ENCODE measurements around the gene MYG1.
A peak's percentile ranks its signal among the peaks of the same experiment; 100 is the strongest.

The MYG1 gene

GRCh38 chr12:53299101-53299453, 418 bp upstream of the MYG1 start:
- Histone ChIP-seq H3K27me3 (no peaks in the 10 kb centered on the region), H3K4me3 (ENCODE audit: low read depth, low read length) (peak overlapping the region; percentile 97), H3K4me1 (peaks cover 3% of the 10 kb centered on the region), H3K36me3 (peaks cover 38% of the 10 kb centered on the region), H3K9me3 (no peaks in the 10 kb centered on the region)
- TF ChIP-seq CTCF (IDR thresholded peaks at IDR 0.05; ENCODE audit: low read depth, low read length) = no peak
- DNase-seq = no peak

DNA sequence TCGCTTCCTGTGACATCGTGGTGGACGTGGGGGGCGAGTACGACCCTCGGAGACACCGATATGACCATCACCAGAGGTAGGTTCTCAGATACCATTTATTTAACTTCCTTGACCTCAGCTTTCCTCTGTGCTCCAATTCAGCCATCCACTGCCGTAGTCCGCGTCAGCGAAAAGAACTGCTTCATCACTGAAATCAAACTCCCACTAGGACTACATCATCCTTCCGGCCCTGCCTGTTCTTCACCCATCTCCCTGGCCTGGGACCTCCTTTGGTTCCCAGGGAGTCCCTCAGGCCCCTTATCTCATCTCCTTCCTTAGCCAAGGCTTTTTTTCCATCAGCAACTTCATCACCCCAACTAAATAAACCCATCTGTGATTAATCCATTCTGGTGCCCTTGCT, 692 bp downstream of the MYG1 start:
- Histone ChIP-seq H3K9me3 (no peaks in the 10 kb centered on the region), H3K27me3 (no peaks in the 10 kb centered on the region), H3K4me1 (peaks cover 3% of the 10 kb centered on the region), H3K36me3 (peaks cover 34% of the 10 kb centered on the region), H3K4me3 (ENCODE audit: low read depth, low read length) (peak overlapping the region; percentile 97)
- no peak for TF ChIP-seq CTCF (IDR thresholded peaks at IDR 0.05; ENCODE audit: low read depth, low read length)
- DNase-seq = no peak

DNA sequence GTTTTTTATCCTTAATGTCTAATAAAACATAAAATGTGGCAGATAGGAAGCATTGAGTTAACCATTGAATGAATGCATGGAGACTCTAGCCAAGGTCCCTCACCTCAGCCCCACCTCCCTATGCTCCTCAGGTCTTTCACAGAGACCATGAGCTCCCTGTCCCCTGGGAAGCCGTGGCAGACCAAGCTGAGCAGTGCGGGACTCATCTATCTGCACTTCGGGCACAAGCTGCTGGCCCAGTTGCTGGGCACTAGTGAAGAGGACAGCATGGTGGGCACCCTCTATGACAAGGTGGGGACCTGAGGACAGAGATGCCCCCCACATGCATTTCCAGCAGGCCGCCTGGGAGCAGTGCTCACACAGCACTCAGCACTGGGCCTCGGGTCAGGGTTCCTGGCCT, 3.4 kb downstream of the MYG1 start:
- no peak for DNase-seq
- Histone ChIP-seq H3K4me3 (ENCODE audit: low read depth, low read length) (no peak overlapping the region), H3K27me3 (no peaks in the 10 kb centered on the region), H3K36me3 (peaks cover 53% of the 10 kb centered on the region), H3K4me1 (peaks cover 3% of the 10 kb centered on the region), H3K9me3 (no peaks in the 10 kb centered on the region)
- TF ChIP-seq CTCF (IDR thresholded peaks at IDR 0.05; ENCODE audit: low read depth, low read length) = no peak

GRCh38 chr12:53306826-53307225, 7.3 kb downstream of the MYG1 start:
- Histone ChIP-seq H3K36me3 (peaks cover 61% of the 10 kb centered on the region), H3K4me1 (no peaks in the 10 kb centered on the region)

GRCh38 chr12:53308276-53308675, 8.8 kb downstream of the MYG1 start:
- no peaks in the 10 kb centered on the region for H3K27me3 ChIP-seq
- no peak overlapping the region for H3K4me3 ChIP-seq (ENCODE audit: low read depth, low read length)
- no peak for DNase-seq
- H3K36me3 ChIP-seq = peaks cover 49% of the 10 kb centered on the region
- TF ChIP-seq CTCF (IDR thresholded peaks at IDR 0.05; ENCODE audit: low read depth, low read length) = no peak
- no peaks in the 10 kb centered on the region for H3K4me1 ChIP-seq
- H3K9me3 ChIP-seq = no peaks in the 10 kb centered on the region

More at GRCh38 chr12:53306826-53307225, 7.3 kb downstream of the MYG1 start:
- Histone ChIP-seq H3K9me3 (no peaks in the 10 kb centered on the region), H3K27me3 (no peaks in the 10 kb centered on the region), H3K4me3 (ENCODE audit: low read depth, low read length) (no peak overlapping the region)
- no peak for TF ChIP-seq CTCF (IDR thresholded peaks at IDR 0.05; ENCODE audit: low read depth, low read length)
- DNase-seq = no peak

- no peak for TF ChIP-seq CTCF (IDR thresholded peaks at IDR 0.05; ENCODE audit: low read depth, low read length)
- Histone ChIP-seq H3K4me1 (no peaks in the 10 kb centered on the region), H3K36me3 (peaks cover 40% of the 10 kb centered on the region), H3K4me3 (ENCODE audit: low read depth, low read length) (no peak overlapping the region), H3K27me3 (no peaks in the 10 kb centered on the region), H3K9me3 (no peaks in the 10 kb centered on the region)
- DNase-seq = no peak
Observed at GRCh38 chr12:53313996-53314395, 14.5 kb downstream of the MYG1 start.

Measured in BE2C (cell line).